GM12864 (cell line): Measurements from ENCODE around the gene CACNA1C.
"Not testable (repeated sequence)": the region's sequence is repeated elsewhere in the genome, so short reads cannot be mapped to it uniquely, and the experiment has no call there.

Experiments used
- DNase-seq: peaks from one replicate; pipeline ENCODE4 v3.0.0-alpha.2; 2011; ENCODE audit warnings: low read depth
- H3K4me3 ChIP-seq: 2 replicates; pipeline ENCODE4 v1.5.1; 2011; ENCODE audit warnings: mild to moderate bottlenecking, low read depth, low read length, control low read depth
- CTCF ChIP-seq: IDR thresholded peaks from 2 replicates; pipeline ENCODE4 v1.5.1; 2011; ENCODE audit warnings: low read depth, mild to moderate bottlenecking, moderate library complexity, low read length, control low read depth, inconsistent platforms; ENCODE audit errors: missing control alignments

Gene CACNA1C

GRCh38 chr12:2125651-2126522 is 73.1 kb downstream of the CACNA1C start:
- TF ChIP-seq CTCF: no peak
- H3K4me3 ChIP-seq: no peak overlapping the region
- no peak for DNase-seq

- no peak for DNase-seq
- no peak overlapping the region for H3K4me3 ChIP-seq
- no peak for TF ChIP-seq CTCF
Observed at GRCh38 chr12:2126676-2127406, 74.1 kb downstream of the CACNA1C start.

- H3K4me3 ChIP-seq: no peak overlapping the region
- no peak for TF ChIP-seq CTCF
- no peak for DNase-seq
Observed at GRCh38 chr12:2129076-2129475, 76.3 kb downstream of the CACNA1C start.

GRCh38 chr12:2135661-2136418 is 83.1 kb downstream of the CACNA1C start:
- DNase-seq, H3K4me3 ChIP-seq: not testable (repeated sequence)

GRCh38 chr12:2136901-2137300 is 84.1 kb downstream of the CACNA1C start:
- TF ChIP-seq CTCF: no peak
- no peak for DNase-seq
- H3K4me3 ChIP-seq: no peak overlapping the region

GRCh38 chr12:2137711-2138110 is 84.9 kb downstream of the CACNA1C start:
- TF ChIP-seq CTCF: no peak
- no peak for DNase-seq
- H3K4me3 ChIP-seq: no peak overlapping the region

- DNase-seq: no peak
- no peak overlapping the region for H3K4me3 ChIP-seq
- TF ChIP-seq CTCF: no peak
Observed at GRCh38 chr12:2138294-2138693, 85.5 kb downstream of the CACNA1C start.
